Measurements from ENCODE around the gene GPR35.
"Not testable (repeated sequence)": the region's sequence is repeated elsewhere in the genome, so short reads cannot be mapped to it uniquely, and the experiment has no call there.

GPR35 gene

GRCh38 chr2:240651185-240651584, 25.9 kb downstream of the GPR35 start:
- Histone ChIP-seq H3K4me3 (ENCODE audit: low read depth in 1 of 5, low read length in 5 of 5) (no peak overlapping the region), H3K27me3 (ENCODE audit: control insufficient read depth in 5 of 5, insufficient read depth in 4 of 5, low read length in 5 of 5) (peaks cover 30 to 56% (median 47%) of the 10 kb centered on the region in 5 donors), H3K4me1 (ENCODE audit: control insufficient read depth in 5 of 5, insufficient read depth in 5 of 5, low read length in 5 of 5) (no peaks in the 10 kb centered on the region), H3K9ac (ENCODE audit: low read length in 5 of 5) (no peak overlapping the region), H3K36me3 (ENCODE audit: control insufficient read depth in 5 of 5, insufficient read depth in 5 of 5, low read length in 5 of 5) (no peaks in the 10 kb centered on the region), H3K9me3 (ENCODE audit: control insufficient read depth in 5 of 5, low read length in 5 of 5) (no peaks in the 10 kb centered on the region), H3K27ac (ENCODE audit: low read depth, low read length) (no peak overlapping the region)

GRCh38 chr2:240655931-240656886, 30.9 kb downstream of the GPR35 start:
- H3K36me3 ChIP-seq (ENCODE audit: control insufficient read depth in 5 of 5, insufficient read depth in 5 of 5, low read length in 5 of 5), result no peaks in the 10 kb centered on the region
- no peak overlapping the region for H3K4me3 ChIP-seq (ENCODE audit: low read depth in 1 of 5, low read length in 5 of 5)
- H3K4me1 ChIP-seq (ENCODE audit: control insufficient read depth in 5 of 5, insufficient read depth in 5 of 5, low read length in 5 of 5), result no peaks in the 10 kb centered on the region
- peaks cover 7 to 21% (median 11%) of the 10 kb centered on the region in 5 donors for H3K27me3 ChIP-seq (ENCODE audit: control insufficient read depth in 5 of 5, insufficient read depth in 4 of 5, low read length in 5 of 5)
- no peak overlapping the region for H3K9ac ChIP-seq (ENCODE audit: low read length in 5 of 5)
- peaks cover 0 to 3% (median 0%) of the 10 kb centered on the region in 5 donors for H3K9me3 ChIP-seq (ENCODE audit: control insufficient read depth in 5 of 5, low read length in 5 of 5)
- no peak overlapping the region for H3K27ac ChIP-seq (ENCODE audit: low read depth, low read length)

GRCh38 chr2:240659883-240660282, 34.6 kb downstream of the GPR35 start:
- not testable (repeated sequence) for H3K4me1 ChIP-seq (ENCODE audit: control insufficient read depth in 5 of 5, insufficient read depth in 5 of 5, low read length in 5 of 5); H3K4me3 ChIP-seq (ENCODE audit: low read depth in 1 of 5, low read length in 5 of 5); H3K9me3 ChIP-seq (ENCODE audit: control insufficient read depth in 5 of 5, low read length in 5 of 5); H3K9ac ChIP-seq (ENCODE audit: low read length in 5 of 5); H3K36me3 ChIP-seq (ENCODE audit: control insufficient read depth in 5 of 5, insufficient read depth in 5 of 5, low read length in 5 of 5); H3K27ac ChIP-seq (ENCODE audit: low read depth, low read length)
- peaks cover 3 to 15% (median 11%) of the 10 kb centered on the region in 5 donors for H3K27me3 ChIP-seq (ENCODE audit: control insufficient read depth in 5 of 5, insufficient read depth in 4 of 5, low read length in 5 of 5)

GRCh38 chr2:240662681-240663080, 37.4 kb downstream of the GPR35 start:
- H3K9ac ChIP-seq (ENCODE audit: low read length in 5 of 5), result no peak overlapping the region
- no peak overlapping the region for H3K27ac ChIP-seq (ENCODE audit: low read depth, low read length)
- H3K9me3 ChIP-seq (ENCODE audit: control insufficient read depth in 5 of 5, low read length in 5 of 5), result peaks cover 3 to 9% (median 5%) of the 10 kb centered on the region in 5 donors
- H3K36me3 ChIP-seq (ENCODE audit: control insufficient read depth in 5 of 5, insufficient read depth in 5 of 5, low read length in 5 of 5), result no peaks in the 10 kb centered on the region
- H3K4me3 ChIP-seq (ENCODE audit: low read depth in 1 of 5, low read length in 5 of 5), result no peak overlapping the region
- H3K27me3 ChIP-seq (ENCODE audit: control insufficient read depth in 5 of 5, insufficient read depth in 4 of 5, low read length in 5 of 5), result peaks cover 0 to 8% (median 5%) of the 10 kb centered on the region in 5 donors
- H3K4me1 ChIP-seq (ENCODE audit: control insufficient read depth in 5 of 5, insufficient read depth in 5 of 5, low read length in 5 of 5), result no peaks in the 10 kb centered on the region

- Histone ChIP-seq H3K36me3 (ENCODE audit: control insufficient read depth in 5 of 5, insufficient read depth in 5 of 5, low read length in 5 of 5) (no peaks in the 10 kb centered on the region), H3K27me3 (ENCODE audit: control insufficient read depth in 5 of 5, insufficient read depth in 4 of 5, low read length in 5 of 5) (peaks cover 0 to 8% (median 5%) of the 10 kb centered on the region in 5 donors), H3K9me3 (ENCODE audit: control insufficient read depth in 5 of 5, low read length in 5 of 5) (peaks cover 3 to 9% (median 5%) of the 10 kb centered on the region in 5 donors), H3K4me3 (ENCODE audit: low read depth in 1 of 5, low read length in 5 of 5) (no peak overlapping the region), H3K9ac (ENCODE audit: low read length in 5 of 5) (no peak overlapping the region), H3K27ac (ENCODE audit: low read depth, low read length) (no peak overlapping the region), H3K4me1 (ENCODE audit: control insufficient read depth in 5 of 5, insufficient read depth in 5 of 5, low read length in 5 of 5) (no peaks in the 10 kb centered on the region)
These were observed 38.4 kb downstream of the GPR35 start for GRCh38 chr2:240663546-240664190.

GRCh38 chr2:240664622-240665021, 39.3 kb downstream of the GPR35 start:
- H3K4me1 ChIP-seq (ENCODE audit: control insufficient read depth in 5 of 5, insufficient read depth in 5 of 5, low read length in 5 of 5), result no peaks in the 10 kb centered on the region
- H3K9me3 ChIP-seq (ENCODE audit: control insufficient read depth in 5 of 5, low read length in 5 of 5), result peaks cover 3 to 9% (median 5%) of the 10 kb centered on the region in 5 donors
- H3K27me3 ChIP-seq (ENCODE audit: control insufficient read depth in 5 of 5, insufficient read depth in 4 of 5, low read length in 5 of 5), result peaks cover 0 to 5% (median 5%) of the 10 kb centered on the region in 5 donors

GRCh38 chr2:240670402-240670801, 45.1 kb downstream of the GPR35 start:
- no peak overlapping the region for H3K4me3 ChIP-seq (ENCODE audit: low read depth in 1 of 5, low read length in 5 of 5)
- H3K4me1 ChIP-seq (ENCODE audit: control insufficient read depth in 5 of 5, insufficient read depth in 5 of 5, low read length in 5 of 5), result no peaks in the 10 kb centered on the region
- H3K36me3 ChIP-seq (ENCODE audit: control insufficient read depth in 5 of 5, insufficient read depth in 5 of 5, low read length in 5 of 5), result no peaks in the 10 kb centered on the region
- peaks cover 4 to 23% (median 17%) of the 10 kb centered on the region in 5 donors for H3K27me3 ChIP-seq (ENCODE audit: control insufficient read depth in 5 of 5, insufficient read depth in 4 of 5, low read length in 5 of 5)
- H3K27ac ChIP-seq (ENCODE audit: low read depth, low read length), result no peak overlapping the region
- H3K9ac ChIP-seq (ENCODE audit: low read length in 5 of 5), result no peak overlapping the region
- H3K9me3 ChIP-seq (ENCODE audit: control insufficient read depth in 5 of 5, low read length in 5 of 5), result no peaks in the 10 kb centered on the region

More at GRCh38 chr2:240664622-240665021, 39.3 kb downstream of the GPR35 start:
- no peak overlapping the region for H3K4me3 ChIP-seq (ENCODE audit: low read depth in 1 of 5, low read length in 5 of 5)
- no peaks in the 10 kb centered on the region for H3K36me3 ChIP-seq (ENCODE audit: control insufficient read depth in 5 of 5, insufficient read depth in 5 of 5, low read length in 5 of 5)
- H3K27ac ChIP-seq (ENCODE audit: low read depth, low read length), result no peak overlapping the region
- H3K9ac ChIP-seq (ENCODE audit: low read length in 5 of 5), result no peak overlapping the region

- H3K9ac ChIP-seq (ENCODE audit: low read length in 5 of 5), result no peak overlapping the region
- H3K9me3 ChIP-seq (ENCODE audit: control insufficient read depth in 5 of 5, low read length in 5 of 5), result no peaks in the 10 kb centered on the region
- no peak overlapping the region for H3K27ac ChIP-seq (ENCODE audit: low read depth, low read length)
- H3K36me3 ChIP-seq (ENCODE audit: control insufficient read depth in 5 of 5, insufficient read depth in 5 of 5, low read length in 5 of 5), result no peaks in the 10 kb centered on the region
- H3K27me3 ChIP-seq (ENCODE audit: control insufficient read depth in 5 of 5, insufficient read depth in 4 of 5, low read length in 5 of 5), result peaks cover 4 to 23% (median 17%) of the 10 kb centered on the region in 5 donors
- no peaks in the 10 kb centered on the region for H3K4me1 ChIP-seq (ENCODE audit: control insufficient read depth in 5 of 5, insufficient read depth in 5 of 5, low read length in 5 of 5)
- H3K4me3 ChIP-seq (ENCODE audit: low read depth in 1 of 5, low read length in 5 of 5), result no peak overlapping the region
These were observed 45.7 kb downstream of the GPR35 start for GRCh38 chr2:240670950-240671349.

GRCh38 chr2:240672076-240672700, 46.9 kb downstream of the GPR35 start:
- Histone ChIP-seq H3K9me3 (ENCODE audit: control insufficient read depth in 5 of 5, low read length in 5 of 5) (no peaks in the 10 kb centered on the region), H3K4me1 (ENCODE audit: control insufficient read depth in 5 of 5, insufficient read depth in 5 of 5, low read length in 5 of 5) (no peaks in the 10 kb centered on the region), H3K27me3 (ENCODE audit: control insufficient read depth in 5 of 5, insufficient read depth in 4 of 5, low read length in 5 of 5) (peaks cover 4 to 23% (median 17%) of the 10 kb centered on the region in 5 donors), H3K4me3 (ENCODE audit: low read depth in 1 of 5, low read length in 5 of 5) (no peak overlapping the region), H3K9ac (ENCODE audit: low read length in 5 of 5) (no peak overlapping the region), H3K36me3 (ENCODE audit: control insufficient read depth in 5 of 5, insufficient read depth in 5 of 5, low read length in 5 of 5) (no peaks in the 10 kb centered on the region), H3K27ac (ENCODE audit: low read depth, low read length) (no peak overlapping the region)
